HG03025 (cell line): Measurements from ENCODE around the gene LRRD1.
"Not testable (repeated sequence)": the region's sequence is repeated elsewhere in the genome, so short reads cannot be mapped to it uniquely, and the experiment has no call there.

Experiments used
- ATAC-seq: cut with Tn5 transposase; IDR thresholded peaks from one replicate; pipeline ENCODE4 v1.9.1; 2021; ENCODE audit warnings: mild to moderate bottlenecking, moderate library complexity; ENCODE audit not compliant: unreplicated experiment, low FRiP score

The LRRD1 gene

DNA sequence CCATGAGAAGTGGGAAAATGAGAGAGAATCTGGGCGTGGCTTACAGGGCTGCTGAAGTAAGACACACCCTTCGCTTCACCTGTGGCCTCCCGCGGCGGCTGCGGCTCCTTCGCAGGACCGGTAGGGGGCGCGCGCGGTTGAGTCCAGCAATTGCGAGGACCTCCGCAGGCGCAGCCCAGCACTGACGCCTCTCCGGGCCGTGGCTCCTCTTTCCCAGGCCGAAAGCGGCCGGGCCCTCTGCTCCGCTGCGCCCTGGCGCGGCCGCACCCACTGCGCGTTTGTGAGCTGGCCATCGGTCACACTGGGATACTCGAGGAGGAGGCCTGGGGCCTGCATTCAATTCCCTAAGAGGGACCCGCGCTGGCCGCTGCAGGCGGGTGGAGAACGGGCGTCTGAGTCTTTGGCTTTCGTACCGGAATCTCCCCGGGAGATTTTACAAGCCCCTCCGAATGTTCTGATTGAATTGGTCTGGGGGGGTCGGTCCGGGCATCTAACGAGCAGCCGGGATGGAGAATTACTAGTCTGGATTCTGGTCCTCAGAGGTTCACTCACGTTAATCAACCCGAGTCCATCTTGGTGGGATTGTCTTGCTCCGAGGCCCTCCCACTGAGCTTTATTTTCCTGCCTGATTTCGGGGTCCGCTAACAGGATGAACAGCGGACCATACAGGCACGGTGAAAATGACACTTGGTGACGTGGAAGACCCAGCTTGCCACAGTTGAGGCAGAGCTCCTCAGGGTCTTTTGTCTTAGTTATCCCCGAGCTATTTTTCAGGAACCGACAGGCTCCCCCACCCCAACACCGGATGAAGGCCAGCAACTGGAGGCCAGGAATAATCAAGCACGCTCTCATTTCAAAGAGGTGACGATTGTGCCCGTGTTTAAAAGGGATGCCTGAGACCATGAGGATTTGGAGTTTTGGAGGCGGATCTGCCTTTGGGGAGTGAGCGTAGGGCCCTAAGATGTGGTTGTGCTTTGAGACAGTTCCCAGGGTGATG lies at the start of gene LRRD1:
TSS of gene LRRD1 (minus strand) at position 215 of the 997 bp plus-strand sequence. CDS start 13,940 bp downstream, outside the sequence.
- ATAC-seq: no peak

DNA sequence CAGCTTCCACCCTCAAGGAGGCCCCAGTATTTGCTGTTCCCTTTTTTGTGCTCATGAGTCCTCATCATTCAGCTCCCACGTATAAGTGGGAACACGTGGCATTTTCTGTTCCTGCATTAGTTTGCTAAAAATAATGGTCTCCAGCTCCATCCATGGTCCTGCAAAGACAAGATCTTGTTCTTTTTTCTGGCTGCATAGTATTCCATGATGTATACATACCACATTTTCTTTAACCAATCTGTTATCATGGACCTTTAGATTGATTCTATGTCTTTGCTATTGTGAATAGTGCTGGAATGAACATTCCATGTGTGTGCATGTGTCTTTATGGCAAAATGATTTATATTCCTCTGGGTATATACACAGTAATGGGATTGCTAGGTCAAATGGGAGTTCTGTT lies 49.8 kb upstream of the LRRD1 start:
- ATAC-seq: no peak

DNA sequence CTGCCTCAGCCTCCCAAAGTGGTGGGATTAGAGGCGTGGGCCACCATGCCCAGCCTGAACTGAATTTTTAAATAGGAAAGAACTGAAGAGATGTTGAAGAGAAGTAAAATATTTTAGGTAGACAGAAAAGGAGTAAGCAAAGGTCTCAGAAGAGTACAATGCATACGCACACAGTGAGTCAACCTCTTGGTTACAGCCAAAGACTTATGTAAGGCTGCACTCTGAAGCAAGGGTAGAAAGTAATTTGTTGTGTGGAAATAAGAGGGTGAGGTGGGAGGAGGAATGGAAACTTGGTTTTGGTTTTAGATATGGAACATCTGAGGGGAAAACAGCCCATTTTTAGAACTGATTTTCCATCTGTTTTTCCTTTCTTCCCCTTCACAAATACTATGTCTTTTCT lies 49.2 kb upstream of the LRRD1 start:
- ATAC-seq: no peak

DNA sequence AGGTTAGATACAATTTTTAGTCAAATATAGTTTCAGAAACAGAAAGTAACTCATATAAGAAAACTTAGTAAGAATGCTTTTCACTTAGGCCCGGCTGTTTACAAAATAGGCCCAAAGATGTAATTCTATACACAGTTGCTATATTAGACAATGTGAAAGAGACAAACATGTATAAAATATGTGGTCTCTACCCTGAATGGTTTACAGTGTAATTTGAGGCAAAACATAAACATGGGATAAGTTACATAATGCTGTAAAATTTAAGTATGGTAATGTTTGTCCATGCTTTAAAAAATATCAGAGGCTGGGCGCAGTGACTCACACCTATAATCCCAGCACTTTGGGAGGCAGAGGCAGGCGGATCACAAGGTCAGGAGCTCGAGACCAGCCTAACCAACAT lies 48.0 kb upstream of the LRRD1 start:
- ATAC-seq: no peak

DNA sequence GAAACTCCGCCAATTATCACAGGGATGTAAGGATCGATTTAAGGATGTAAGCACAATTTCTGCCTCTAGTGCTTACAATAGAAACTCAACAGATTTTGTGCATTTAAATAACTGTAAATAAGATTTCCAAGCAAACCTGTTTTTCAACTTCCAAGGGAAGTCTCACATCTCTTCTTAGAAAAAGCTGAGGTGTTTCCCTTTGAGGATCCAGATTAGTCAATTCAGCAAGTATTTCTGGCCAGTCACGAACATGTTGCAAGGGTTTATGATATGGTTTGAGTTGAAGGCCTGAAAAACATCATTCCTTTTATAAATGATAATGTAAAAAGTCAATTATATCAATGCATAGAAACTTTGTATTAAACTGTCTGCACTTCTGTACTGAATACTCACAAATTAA lies 42.8 kb upstream of the LRRD1 start:
- ATAC-seq: no peak

DNA sequence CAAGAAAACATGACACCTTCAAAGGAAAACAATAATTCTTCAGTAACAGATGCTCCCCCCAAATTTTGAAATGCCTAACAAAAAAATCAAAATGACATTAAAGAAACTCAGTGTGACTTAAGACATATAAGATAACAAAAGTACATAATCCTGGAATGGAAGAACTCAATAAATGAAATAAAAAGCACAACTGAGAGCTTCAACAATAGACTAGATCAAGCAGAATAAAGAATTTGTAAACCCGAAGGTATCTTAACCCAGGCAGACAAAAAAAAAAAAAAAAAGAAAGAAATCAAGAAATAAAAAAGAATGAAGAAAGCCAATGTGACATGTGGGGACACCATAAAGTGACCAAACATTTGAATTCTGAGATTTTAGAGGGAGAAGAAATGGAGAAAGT lies 27.7 kb upstream of the LRRD1 start:
- ATAC-seq: no peak

DNA sequence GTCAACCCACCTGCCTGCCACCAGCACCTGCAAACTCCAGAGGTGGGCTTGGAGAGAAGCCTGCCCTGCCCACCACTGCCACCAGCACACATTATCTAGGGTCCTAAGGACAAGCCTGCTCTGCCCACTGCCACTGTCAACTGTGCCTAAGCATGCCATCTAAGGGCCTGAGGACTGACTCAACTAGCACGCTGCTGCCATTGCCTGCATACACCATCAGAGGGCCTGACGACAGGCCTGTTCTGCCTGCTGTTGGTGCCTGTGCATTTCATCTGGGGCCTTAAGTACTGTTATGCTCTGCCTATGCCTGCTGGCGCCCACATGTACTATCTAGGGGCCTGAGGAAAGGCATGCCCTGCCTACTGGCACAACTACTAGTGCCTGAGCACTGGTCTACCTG lies 27.0 kb upstream of the LRRD1 start:
- no peak for ATAC-seq

DNA sequence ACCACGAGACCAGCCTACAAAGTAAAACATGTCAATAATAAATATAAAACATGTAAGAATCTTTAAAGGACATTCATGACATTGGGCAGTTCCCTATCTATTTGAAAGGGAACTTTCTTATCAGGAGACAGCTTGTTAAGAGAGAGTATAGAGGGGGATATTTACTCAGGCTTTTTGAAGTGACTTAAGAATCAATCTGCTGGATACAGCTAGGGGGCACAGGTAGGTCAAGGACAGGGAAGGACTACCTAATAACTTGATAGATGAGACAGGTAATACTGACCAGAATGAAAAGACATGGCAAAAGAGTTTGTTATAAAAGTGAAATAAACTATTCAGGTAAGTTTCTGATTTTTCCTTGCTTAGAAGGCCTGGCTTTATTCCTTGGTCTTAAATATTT lies 21.8 kb upstream of the LRRD1 start:
- no peak for ATAC-seq

DNA sequence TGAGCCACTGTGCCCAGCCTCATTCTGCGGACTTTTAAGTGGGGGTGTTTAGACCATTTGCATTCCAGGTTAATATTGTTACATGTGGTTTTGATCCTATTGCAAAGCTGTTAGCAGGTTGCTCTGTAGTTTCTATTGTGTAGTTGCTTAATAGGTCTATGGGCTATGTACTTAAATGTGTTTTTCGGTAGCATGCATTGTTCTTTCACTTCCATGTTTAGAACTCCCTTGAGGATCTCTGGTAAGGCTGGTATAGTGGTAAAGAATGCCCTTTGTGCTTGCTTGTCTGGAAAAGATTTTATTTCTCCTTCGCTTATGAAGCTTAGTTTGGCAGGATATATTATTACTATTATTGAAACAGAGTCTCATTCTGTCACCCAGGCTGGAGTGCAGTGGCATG lies 13.4 kb upstream of the LRRD1 start:
- ATAC-seq: no peak

DNA sequence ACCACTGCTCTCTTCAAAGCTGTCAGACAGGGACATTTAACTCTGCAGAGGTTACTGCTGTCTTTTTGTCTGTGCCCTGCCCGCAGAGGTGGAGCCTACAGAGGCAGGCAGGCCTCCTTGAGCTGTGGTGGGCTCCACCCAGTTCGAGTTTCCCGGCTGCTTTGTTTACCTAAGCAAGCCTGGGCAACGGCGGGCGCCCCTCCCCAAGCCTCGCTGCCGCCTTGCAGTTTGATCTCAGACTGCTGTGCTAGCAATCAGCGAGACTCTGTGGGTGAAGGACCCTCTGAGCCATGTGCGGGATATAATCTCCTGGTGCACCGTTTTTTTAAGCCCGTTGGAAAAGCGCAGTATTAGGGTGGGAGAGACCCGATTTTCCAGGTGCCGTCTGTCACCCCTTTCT lies 10.3 kb upstream of the LRRD1 start:
- not testable (repeated sequence) for ATAC-seq

DNA sequence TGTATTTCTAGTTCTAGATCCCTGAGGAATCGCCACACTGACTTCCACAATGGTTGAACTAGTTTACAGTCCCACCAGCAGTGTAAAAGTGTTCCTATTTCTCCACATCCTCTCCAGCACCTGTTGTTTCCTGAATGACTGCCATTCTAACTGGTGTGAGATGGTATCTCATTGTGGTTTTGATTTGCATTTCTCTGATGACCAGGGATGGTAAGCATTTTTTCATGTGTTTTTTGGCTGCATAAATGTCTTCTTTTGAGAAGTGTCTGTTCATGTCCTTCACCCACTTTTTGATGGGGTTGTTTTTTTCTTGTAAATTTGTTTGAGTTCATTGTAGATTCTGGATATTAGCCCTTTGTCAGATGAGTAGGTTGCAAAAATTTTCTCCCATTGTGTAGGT lies 5.4 kb upstream of the LRRD1 start:
- not testable (repeated sequence) for ATAC-seq

DNA sequence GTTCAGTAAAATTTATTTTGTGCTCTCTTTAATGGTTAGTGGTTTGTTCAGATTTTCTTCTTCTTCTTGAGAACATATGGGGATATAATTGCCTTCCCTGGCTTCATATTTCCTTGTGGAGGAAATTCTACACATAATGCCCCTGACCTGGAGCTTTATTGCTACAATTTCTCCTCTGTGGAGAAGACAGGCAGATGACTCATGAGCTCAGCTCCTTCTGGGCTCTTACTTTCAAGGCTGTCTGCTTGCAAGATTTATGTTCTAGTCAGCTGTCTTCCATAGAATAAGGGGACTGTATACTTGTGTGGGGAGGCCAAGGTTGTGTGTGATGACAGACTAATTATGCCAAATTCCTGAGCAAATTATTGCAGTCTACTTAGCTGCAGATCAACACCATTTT lies 1.6 kb downstream of the LRRD1 start:
- ATAC-seq: no peak

DNA sequence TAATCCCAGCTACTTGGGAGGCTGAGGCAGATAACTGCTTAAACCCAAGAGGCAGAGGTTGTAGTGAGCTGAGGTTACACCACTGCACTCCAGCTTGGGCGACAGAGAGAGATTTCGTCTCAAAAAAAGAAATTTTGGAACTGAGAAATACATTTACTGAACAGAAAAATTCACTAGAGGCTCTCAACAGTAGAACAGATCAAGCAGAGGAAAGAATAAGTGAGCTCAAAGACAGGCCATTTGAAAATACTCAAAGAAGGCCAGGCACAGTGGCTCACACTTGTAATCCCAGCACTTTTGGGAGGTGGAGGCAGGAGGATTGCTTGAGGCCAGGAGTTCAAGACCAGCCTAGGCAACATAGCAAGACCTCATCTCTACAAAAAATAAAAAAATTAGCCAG lies 9.4 kb downstream of the LRRD1 start:
- not testable (repeated sequence) for ATAC-seq

DNA sequence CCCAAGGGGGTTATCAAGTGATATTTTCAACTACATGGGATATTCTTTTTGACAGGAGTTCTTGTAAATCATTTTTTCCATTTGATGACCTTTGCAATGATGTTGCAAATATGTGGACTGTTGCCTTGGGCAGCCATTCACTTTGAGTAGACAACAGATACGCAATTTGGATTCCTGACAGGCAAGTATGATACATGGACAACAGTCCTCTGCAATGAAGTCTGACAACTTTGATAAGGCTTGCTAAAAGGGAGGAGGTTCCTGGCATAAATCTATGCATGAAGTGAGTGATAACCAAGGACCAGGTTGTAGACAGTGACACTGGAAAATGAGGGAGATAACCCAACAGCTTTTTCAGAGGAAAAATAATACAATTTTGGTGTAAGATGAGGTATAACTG lies 17.7 kb downstream of the LRRD1 start:
- no peak for ATAC-seq

DNA sequence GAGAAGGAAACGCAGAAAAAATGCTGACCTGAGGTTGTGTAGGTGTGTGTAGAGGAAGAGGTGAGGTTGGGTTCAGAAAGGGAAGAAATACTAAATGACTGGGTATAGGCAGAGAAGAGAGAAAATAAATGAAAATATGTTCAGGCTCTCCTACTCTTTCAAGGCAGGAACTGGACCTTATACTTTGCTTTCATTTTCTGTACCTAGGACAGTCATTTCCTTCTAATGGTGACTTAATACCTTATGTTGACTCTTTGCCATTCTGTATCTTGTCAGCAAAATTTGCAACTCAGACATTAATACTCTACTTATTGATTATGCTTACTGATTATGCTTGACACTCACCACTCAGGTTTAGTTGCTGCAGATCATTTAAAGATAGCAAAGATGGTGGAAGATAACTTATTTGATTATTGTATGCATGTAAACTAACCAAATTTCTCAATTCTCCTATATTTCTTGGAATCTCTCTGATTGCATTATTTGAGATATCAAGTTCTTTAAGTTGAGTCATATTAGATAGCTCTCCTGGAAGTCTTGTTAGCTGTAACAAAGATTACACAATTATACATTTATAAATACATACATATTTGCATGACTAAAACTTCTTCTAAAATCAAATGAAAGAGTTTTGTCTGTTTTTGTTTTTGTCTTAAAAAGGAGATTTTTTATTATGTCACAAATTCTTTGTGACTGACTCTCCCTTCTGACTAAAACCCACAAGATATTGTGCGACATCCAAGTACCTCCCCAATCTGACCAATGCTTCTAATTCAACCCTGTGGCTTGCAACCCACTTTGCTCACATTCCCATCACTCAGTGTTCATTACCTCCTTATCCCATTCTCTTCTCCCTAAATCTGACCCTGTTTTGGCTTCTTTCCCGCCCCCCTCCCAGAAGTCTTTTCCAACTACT lies 20.0 kb downstream of the LRRD1 start:
- ATAC-seq: no peak

DNA sequence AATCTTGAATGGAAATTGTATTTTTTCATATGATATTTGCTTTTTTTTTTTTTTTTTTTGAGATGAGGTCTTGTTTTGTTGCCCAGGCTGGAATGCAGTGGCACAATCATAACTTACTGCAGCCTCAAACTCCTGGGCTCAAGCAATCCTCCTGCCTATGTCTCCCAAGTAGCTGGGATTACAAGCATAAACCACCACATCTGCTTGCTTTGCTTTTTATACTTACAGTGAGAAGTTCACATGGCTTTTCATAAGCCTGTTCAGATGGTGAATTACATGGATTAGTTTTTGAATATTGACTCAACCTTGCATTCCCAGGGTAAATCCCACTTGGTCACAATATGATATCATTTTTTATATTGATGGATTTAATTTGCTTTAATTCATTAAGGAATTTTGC lies 22.0 kb downstream of the LRRD1 start:
- no peak for ATAC-seq

DNA sequence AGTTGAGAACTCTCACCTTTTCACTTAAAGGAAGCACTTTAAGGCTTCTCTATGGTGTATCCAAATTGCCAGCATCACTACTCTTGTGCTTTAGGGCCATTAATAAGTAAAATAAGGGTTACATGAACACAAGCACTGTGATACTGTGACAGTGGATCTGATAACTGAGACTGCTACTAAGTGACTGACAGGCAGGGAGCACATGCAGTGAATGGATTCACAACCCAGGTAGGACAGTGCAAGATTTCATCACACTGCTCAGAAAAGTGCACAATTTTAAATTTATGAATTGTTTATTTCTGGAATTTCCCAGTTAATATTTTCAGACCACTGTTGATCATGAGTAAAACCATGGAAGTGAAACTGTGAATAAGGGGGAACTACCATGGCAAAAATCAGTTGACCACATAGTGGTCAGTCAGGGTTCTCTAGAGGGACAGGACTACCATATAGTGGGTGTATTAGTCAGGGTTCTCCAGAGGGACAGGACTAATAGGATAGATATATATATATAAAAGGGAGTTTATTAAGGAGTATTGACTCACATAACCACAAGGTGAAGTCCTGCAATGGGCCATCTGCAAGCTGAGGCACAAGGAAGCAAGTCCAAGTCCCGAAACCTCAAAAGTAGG lies 23.7 kb downstream of the LRRD1 start:
- ATAC-seq: no peak

DNA sequence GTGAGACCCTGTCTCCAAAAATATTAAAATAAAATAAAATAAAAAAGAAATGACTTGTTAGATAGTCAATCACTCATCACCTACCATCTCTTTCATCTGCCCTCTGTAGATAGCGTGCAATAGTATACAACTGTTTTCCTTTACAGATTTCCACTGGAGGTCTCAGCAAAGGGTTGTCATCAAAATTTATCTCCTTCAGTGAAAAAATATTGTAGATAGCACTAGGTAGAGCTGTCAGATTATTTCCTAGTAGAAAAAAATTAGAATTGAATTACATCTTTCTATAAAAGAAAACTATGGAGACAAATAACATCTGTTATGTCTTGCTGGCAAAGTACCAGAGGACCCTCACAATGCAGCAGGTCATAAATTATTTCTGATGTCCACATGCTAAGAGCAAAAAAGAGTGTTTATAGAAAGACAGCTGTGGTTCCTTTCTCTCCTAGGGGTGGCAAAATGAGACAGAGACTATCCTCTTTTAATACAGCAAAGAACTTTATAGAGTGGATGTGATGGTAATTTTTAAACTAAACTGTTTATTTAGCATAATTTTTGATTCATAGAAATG lies 28.4 kb downstream of the LRRD1 start:
- ATAC-seq: no peak

DNA sequence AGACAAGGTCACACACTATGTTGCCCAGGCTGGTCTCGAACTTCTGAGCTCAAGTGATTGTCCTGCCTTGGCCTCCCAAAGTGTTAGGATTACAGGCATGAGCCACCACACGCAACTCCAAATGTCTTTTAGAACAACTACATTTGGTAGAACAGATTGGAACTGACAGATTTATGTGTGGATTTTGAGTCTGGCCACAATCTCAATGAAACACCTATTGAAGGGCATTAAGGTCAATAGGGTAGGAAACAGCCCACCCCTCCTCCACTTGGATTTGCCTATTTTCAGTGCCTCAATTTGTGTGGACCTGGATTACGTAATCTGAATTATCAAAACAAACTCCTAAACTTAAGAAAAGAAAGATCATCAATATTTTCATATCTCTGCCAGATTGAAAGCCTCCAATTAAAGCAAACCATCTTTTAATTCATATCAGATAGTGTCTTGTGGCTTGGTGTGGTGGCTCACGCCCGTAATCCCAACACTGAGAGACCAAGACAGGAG lies 29.2 kb downstream of the LRRD1 start:
- ATAC-seq: no peak

DNA sequence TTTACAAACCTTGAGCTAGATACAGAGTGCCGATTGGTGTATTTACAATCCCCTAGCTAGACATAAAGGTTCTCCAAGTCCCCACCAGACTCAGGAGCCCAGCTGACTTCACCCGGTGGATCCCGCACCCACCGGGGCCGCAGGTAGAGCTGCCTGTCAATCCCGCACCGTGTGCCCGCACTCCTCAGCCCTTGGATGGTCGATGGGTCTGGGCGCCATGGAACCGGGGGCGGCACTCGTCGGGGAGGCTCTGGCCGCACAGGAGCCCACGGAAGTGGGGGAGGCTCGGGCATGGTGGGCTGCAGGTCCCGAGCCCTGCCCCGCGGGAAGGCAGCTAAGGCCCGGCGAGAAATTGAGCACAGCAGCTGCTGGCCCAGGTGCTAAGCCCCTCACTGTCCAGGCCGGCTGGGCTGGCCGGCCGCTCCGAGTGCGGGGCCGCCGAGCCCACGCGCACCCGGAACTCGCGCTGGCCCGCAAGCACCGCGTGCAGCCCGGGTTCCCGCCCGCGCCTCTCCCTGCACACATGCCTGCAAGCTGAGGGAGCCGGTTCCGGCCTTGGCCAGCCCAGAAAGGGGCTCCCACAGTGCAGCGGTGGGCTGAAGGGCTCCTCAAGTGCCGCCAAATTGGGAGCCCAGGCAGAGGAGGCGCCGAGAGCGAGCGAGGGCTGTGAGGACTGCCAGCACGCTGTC lies 35.6 kb downstream of the LRRD1 start:
- ATAC-seq: not testable (repeated sequence)
